Immature natural killer cell (primary cell): Measurements from ENCODE around the gene FAM111A. TPM values are rescaled to one million over a fixed set of nuclear protein-coding genes. Genes with fewer than 3 reads are reported as not detected.

Source experiments
- DNase-seq, 3 donors: peaks; one replicate each; pipeline ENCODE4 v3.0.0; 2022; ENCODE audit warnings: mixed read lengths in 1 of 3
- H3K27ac Mint-ChIP-seq, 6 donors: one replicate each; pipeline ENCODE4 v1.8.0; 2020; ENCODE audit warnings: mixed read lengths in 6 of 6, mild to moderate bottlenecking in 5 of 6, inconsistent platforms in 4 of 6, moderate library complexity in 3 of 6
- H3K27me3 Mint-ChIP-seq, 3 donors: one replicate each; pipeline ENCODE4 v1.8.0; 2020 to 2021; ENCODE audit warnings: low read depth in 3 of 3, mild to moderate bottlenecking in 3 of 3, mixed read lengths in 3 of 3, moderate library complexity in 3 of 3, inconsistent platforms in 1 of 3
- H3K36me3 Mint-ChIP-seq, 3 donors: one replicate each; pipeline ENCODE4 v1.8.0; 2020; ENCODE audit warnings: mixed read lengths in 3 of 3, inconsistent platforms in 2 of 3, mild to moderate bottlenecking in 2 of 3
- H3K4me1 Mint-ChIP-seq, 2 donors: one replicate each; pipeline ENCODE4 v1.8.0; 2020; ENCODE audit warnings: inconsistent platforms in 2 of 2, mild to moderate bottlenecking in 2 of 2, mixed read lengths in 2 of 2, moderate library complexity in 1 of 2
- H3K4me3 Mint-ChIP-seq, 5 donors: one replicate each; pipeline ENCODE4 v1.8.0; 2020; ENCODE audit warnings: mild to moderate bottlenecking in 5 of 5, mixed read lengths in 5 of 5, inconsistent platforms in 3 of 5, moderate library complexity in 3 of 5
- H3K9me3 Mint-ChIP-seq, 6 donors: one replicate each; pipeline ENCODE4 v1.8.0; 2020; ENCODE audit warnings: mild to moderate bottlenecking in 6 of 6, mixed read lengths in 6 of 6, inconsistent platforms in 4 of 6, moderate library complexity in 3 of 6
- polyA plus RNA-seq, 3 donors: library from polyadenylated mRNA; unstranded; fragments of 300-500 nt; fragmentation: Illumina TruSeq; gene quantifications; one replicate each; pipeline ENCODE4 v1.2.3, GENCODE V29; 2021

The FAM111A gene
- polyA plus RNA-seq, 3 donors from 2014 or later, result 28.6 to 41.8 (median 31.2) TPM

- Mint-ChIP-seq H3K27ac (peak overlapping the region in 3 of 6 donors; percentile 11 to 55 (median 30)), H3K36me3 (peaks cover 9 to 29% (median 20%) of the 10 kb centered on the region in 3 donors)
- DNase-seq, result no peak
Observed at GRCh38 chr11:59152312-59152951, 9.8 kb downstream of the FAM111A start.

GRCh38 chr11:59154610-59155009 is 12.0 kb downstream of the FAM111A start:
- no peak for DNase-seq
- H3K4me3 Mint-ChIP-seq, result no peak overlapping the region
- H3K4me1 Mint-ChIP-seq, result peaks cover 9 to 11% of the 10 kb centered on the region in 2 donors
- no peak overlapping the region for H3K27ac Mint-ChIP-seq
- H3K27me3 Mint-ChIP-seq, result no peaks in the 10 kb centered on the region
- H3K9me3 Mint-ChIP-seq, result no peaks in the 10 kb centered on the region
- H3K36me3 Mint-ChIP-seq, result peaks cover 5 to 22% (median 12%) of the 10 kb centered on the region in 3 donors

More at GRCh38 chr11:59152312-59152951, 9.8 kb downstream of the FAM111A start:
- Mint-ChIP-seq H3K4me3 (no peak overlapping the region), H3K9me3 (no peaks in the 10 kb centered on the region), H3K27me3 (no peaks in the 10 kb centered on the region), H3K4me1 (peaks cover 9 to 22% of the 10 kb centered on the region in 2 donors)

- no peak for DNase-seq
- Mint-ChIP-seq H3K4me1 (peaks cover 4 to 9% of the 10 kb centered on the region in 2 donors), H3K4me3 (no peak overlapping the region), H3K9me3 (no peaks in the 10 kb centered on the region), H3K27ac (no peak overlapping the region), H3K27me3 (peaks cover 0 to 4% (median 4%) of the 10 kb centered on the region in 3 donors), H3K36me3 (peaks cover 0 to 7% (median 6%) of the 10 kb centered on the region in 3 donors)
Observed at GRCh38 chr11:59157433-59157832, 14.8 kb downstream of the FAM111A start.

GRCh38 chr11:59158206-59159068 is 15.8 kb downstream of the FAM111A start:
- DNase-seq, result peak; percentile 54 to 63 (median 58)
- no peak overlapping the region for H3K27ac Mint-ChIP-seq
- H3K4me1 Mint-ChIP-seq, result peaks cover 2 to 4% of the 10 kb centered on the region in 2 donors
- no peak overlapping the region for H3K4me3 Mint-ChIP-seq
- peaks cover 0 to 7% (median 4%) of the 10 kb centered on the region in 3 donors for H3K27me3 Mint-ChIP-seq
- H3K9me3 Mint-ChIP-seq, result no peaks in the 10 kb centered on the region
- peaks cover 0 to 3% (median 0%) of the 10 kb centered on the region in 3 donors for H3K36me3 Mint-ChIP-seq

- Mint-ChIP-seq H3K4me3 (no peak overlapping the region), H3K36me3 (no peaks in the 10 kb centered on the region), H3K4me1 (no peaks in the 10 kb centered on the region), H3K9me3 (no peaks in the 10 kb centered on the region), H3K27me3 (peaks cover 3 to 12% (median 4%) of the 10 kb centered on the region in 3 donors), H3K27ac (no peak overlapping the region)
- DNase-seq, result no peak
Observed at GRCh38 chr11:59164028-59164427, 21.4 kb downstream of the FAM111A start.

GRCh38 chr11:59171508-59172322 is 29.1 kb downstream of the FAM111A start, which contains the start of gene DTX4:
Gene DTX4 (plus strand): TSS chr11:59172132. CDS start chr11:59172596, 464 bp downstream.
- H3K4me1 Mint-ChIP-seq, result peaks cover 6 to 8% of the 10 kb centered on the region in 2 donors
- peak within 1 kb of the TSS in 4 of 6 donors; percentile 25 to 67 (median 48) for H3K27ac Mint-ChIP-seq
- H3K9me3 Mint-ChIP-seq, result no peaks in the 10 kb centered on the region
- no peaks in the 10 kb centered on the region for H3K36me3 Mint-ChIP-seq
- peak; percentile 86 to 88 (median 87) for DNase-seq
- H3K4me3 Mint-ChIP-seq, result peak within 1 kb of the TSS; percentile 84 to 92 (median 90)
- H3K27me3 Mint-ChIP-seq, result peaks cover 3 to 8% (median 6%) of the 10 kb centered on the region in 3 donors

- H3K36me3 Mint-ChIP-seq, result no peaks in the 10 kb centered on the region
- peak overlapping the region in 4 of 6 donors; percentile 25 to 67 (median 48) for H3K27ac Mint-ChIP-seq
- no peak for DNase-seq
- H3K4me1 Mint-ChIP-seq, result peaks cover 6 to 8% of the 10 kb centered on the region in 2 donors
- peak overlapping the region; percentile 84 to 92 (median 90) for H3K4me3 Mint-ChIP-seq
- H3K27me3 Mint-ChIP-seq, result peaks cover 3 to 8% (median 6%) of the 10 kb centered on the region in 3 donors
- no peaks in the 10 kb centered on the region for H3K9me3 Mint-ChIP-seq
Observed at GRCh38 chr11:59172345-59173079, 29.9 kb downstream of the FAM111A start.

GRCh38 chr11:59173080-59173963 is 30.7 kb downstream of the FAM111A start:
- peak in 1 of 3 donors; percentile 19 for DNase-seq
- Mint-ChIP-seq H3K9me3 (no peaks in the 10 kb centered on the region), H3K27me3 (peaks cover 6 to 8% (median 7%) of the 10 kb centered on the region in 3 donors), H3K4me1 (peaks cover 6 to 8% of the 10 kb centered on the region in 2 donors), H3K27ac (peak overlapping the region in 4 of 6 donors; percentile 25 to 67 (median 48)), H3K36me3 (no peaks in the 10 kb centered on the region), H3K4me3 (peak overlapping the region; percentile 84 to 92 (median 90))

- DNase-seq, result no peak
- no peaks in the 10 kb centered on the region for H3K36me3 Mint-ChIP-seq
- H3K27ac Mint-ChIP-seq, result no peak overlapping the region
- H3K9me3 Mint-ChIP-seq, result no peaks in the 10 kb centered on the region
- peak overlapping the region in 1 of 5 donors; percentile 31 for H3K4me3 Mint-ChIP-seq
- H3K27me3 Mint-ChIP-seq, result peaks cover 6 to 9% (median 8%) of the 10 kb centered on the region in 3 donors
- H3K4me1 Mint-ChIP-seq, result peaks cover 6 to 8% of the 10 kb centered on the region in 2 donors
Observed at GRCh38 chr11:59173964-59174663, 31.5 kb downstream of the FAM111A start.

- Mint-ChIP-seq H3K36me3 (no peaks in the 10 kb centered on the region), H3K4me1 (peaks cover 6 to 8% of the 10 kb centered on the region in 2 donors), H3K4me3 (peak overlapping the region in 1 of 5 donors; percentile 12), H3K27me3 (peaks cover 8 to 9% (median 8%) of the 10 kb centered on the region in 3 donors), H3K9me3 (no peaks in the 10 kb centered on the region), H3K27ac (no peak overlapping the region)
- no peak for DNase-seq
Observed at GRCh38 chr11:59174664-59175033, 32.0 kb downstream of the FAM111A start.

GRCh38 chr11:59175091-59175501 is 32.4 kb downstream of the FAM111A start:
- Mint-ChIP-seq H3K27me3 (peaks cover 8 to 11% (median 9%) of the 10 kb centered on the region in 3 donors), H3K27ac (no peak overlapping the region), H3K4me3 (no peak overlapping the region), H3K4me1 (peaks cover 6 to 8% of the 10 kb centered on the region in 2 donors), H3K36me3 (no peaks in the 10 kb centered on the region), H3K9me3 (no peaks in the 10 kb centered on the region)
- DNase-seq, result no peak
